Endodermal cell (in vitro differentiated cells): ENCODE data around the gene TDP2. TPM values are rescaled to one million over a fixed set of nuclear protein-coding genes. Genes with fewer than 3 reads are reported as not detected.
A peak's percentile ranks its signal among the peaks of the same experiment; 100 is the strongest.
"Not testable (repeated sequence)": the region's sequence is repeated elsewhere in the genome, so short reads cannot be mapped to it uniquely, and the experiment has no call there.

Experiments
- DNase-seq: peaks from one replicate; pipeline ENCODE4 v3.0.0-alpha.2; 2017
- H3K27ac ChIP-seq: 2 replicates; pipeline ENCODE4 v1.5.1; 2013; ENCODE audit warnings: mild to moderate bottlenecking, low read depth, low read length, moderate library complexity
- H3K27me3 ChIP-seq: 2 replicates; pipeline ENCODE4 v1.6.1; 2013; ENCODE audit warnings: mild to moderate bottlenecking, low read length, moderate library complexity; ENCODE audit not compliant: insufficient read depth, control insufficient read depth, poor library complexity, severe bottlenecking
- H3K36me3 ChIP-seq: 2 replicates; pipeline ENCODE4 v1.7.0; 2013; ENCODE audit warnings: mild to moderate bottlenecking, low read length, moderate library complexity; ENCODE audit not compliant: control insufficient read depth, insufficient read depth
- H3K4me1 ChIP-seq: one replicate; pipeline ENCODE4 v1.7.0; 2013; ENCODE audit warnings: low read length; ENCODE audit not compliant: control insufficient read depth, insufficient read depth
- H3K4me3 ChIP-seq: 2 replicates; pipeline ENCODE4 v1.5.1; 2013; ENCODE audit warnings: mild to moderate bottlenecking, low read length, moderate library complexity
- H3K9ac ChIP-seq: 2 replicates; pipeline ENCODE4 v1.6.1; 2013; ENCODE audit warnings: mild to moderate bottlenecking, low read length, moderate library complexity; ENCODE audit not compliant: poor library complexity, severe bottlenecking; ENCODE audit errors: extremely low read depth
- H3K9me3 ChIP-seq: 2 replicates; pipeline ENCODE4 v1.6.1; 2013; ENCODE audit warnings: mild to moderate bottlenecking, low read length, moderate library complexity; ENCODE audit not compliant: control insufficient read depth
- H3K27ac Mint-ChIP-seq: 2 replicates; pipeline ENCODE4 v1.8.0; 2020; ENCODE audit warnings: mixed read lengths
- H3K27me3 Mint-ChIP-seq: 2 replicates; pipeline ENCODE4 v1.8.0; 2021; ENCODE audit warnings: mild to moderate bottlenecking, mixed read lengths; ENCODE audit not compliant: insufficient read depth
- H3K36me3 Mint-ChIP-seq: 2 replicates; pipeline ENCODE4 v1.8.0; 2020; ENCODE audit warnings: low read depth, mixed read lengths
- H3K4me1 Mint-ChIP-seq: 2 replicates; pipeline ENCODE4 v1.8.0; 2020; ENCODE audit warnings: mixed read lengths
- H3K4me3 Mint-ChIP-seq: 2 replicates; pipeline ENCODE4 v1.8.0; 2020; ENCODE audit warnings: mild to moderate bottlenecking, moderate library complexity, mixed read lengths
- H3K9me3 Mint-ChIP-seq: 2 replicates; pipeline ENCODE4 v1.8.0; 2020; ENCODE audit warnings: mild to moderate bottlenecking, mixed read lengths
- CTCF ChIP-seq: fragments of 200-600 bp; sonication (generic); conservative IDR thresholded peaks from 2 replicates; pipeline ENCODE4 v1.5.0; 2021; ENCODE audit warnings: antibody characterized with exemption, mild to moderate bottlenecking
- WGBS, 2 experiments: methylation state at CpG; one replicate each; pipeline versions ENCODE4 v1.1.5 to v1.1.7; 2013; ENCODE audit warnings: missing lambda C conversion rate in 2 of 2, mixed read lengths in 1 of 2; ENCODE audit not compliant: insufficient coverage in 1 of 2, insufficient read length in 1 of 2; 5-methylcytosine and 5-hydroxymethylcytosine counted together
- total RNA-seq, 2 donors: library from RNA; stranded (reverse); fragmentation: NEBNext Ultra II Directional in 1 of 2; extraction: Animal tissue kit (Norgen Biotek cat#: 25700) in 1 of 2; gene quantifications; 2 replicates in 1 of 2; 3 replicates in 1 of 2; pipeline ENCODE4 v1.2.1, GENCODE V29; 2021

TDP2 gene
- total RNA-seq, 2 donors from 2014 or later, result 53.0 to 54.2 TPM

GRCh38 chr6:24662236-24662635, 4.5 kb downstream of the TDP2 start:
- no peak for DNase-seq
- Mint-ChIP-seq H3K27me3 (no peaks in the 10 kb centered on the region), H3K4me1 (peaks cover 33% of the 10 kb centered on the region), H3K36me3 (peaks cover 60% of the 10 kb centered on the region), H3K4me3 (no peak overlapping the region), H3K9me3 (peaks cover 2% of the 10 kb centered on the region), H3K27ac (peak overlapping the region; percentile 79)
- Histone ChIP-seq H3K27ac (no peak overlapping the region), H3K27me3 (no peaks in the 10 kb centered on the region), H3K9ac (no peak overlapping the region), H3K9me3 (no peaks in the 10 kb centered on the region), H3K4me1 (no peaks in the 10 kb centered on the region), H3K36me3 (peaks cover 67% of the 10 kb centered on the region), H3K4me3 (no peak overlapping the region)
- no peak for TF ChIP-seq CTCF
- WGBS, 2 experiments, result 91 to 94% methylated on average over 7 to 10 of the region's 10 CpGs

GRCh38 chr6:24661759-24662158, 4.9 kb downstream of the TDP2 start:
- H3K27ac Mint-ChIP-seq, result peak overlapping the region; percentile 79
- not testable (repeated sequence) for H3K9me3 Mint-ChIP-seq, H3K27me3 ChIP-seq, H3K9ac ChIP-seq, H3K4me3 Mint-ChIP-seq, H3K9me3 ChIP-seq, H3K4me1 ChIP-seq, H3K4me3 ChIP-seq, DNase-seq, H3K27ac ChIP-seq, H3K27me3 Mint-ChIP-seq
- peaks cover 33% of the 10 kb centered on the region for H3K4me1 Mint-ChIP-seq
- H3K36me3 Mint-ChIP-seq, result peaks cover 63% of the 10 kb centered on the region
- H3K36me3 ChIP-seq, result peaks cover 71% of the 10 kb centered on the region
- WGBS, 2 experiments, result 92 to 95% methylated on average over 3 to 5 of the region's 5 CpGs

- peaks cover 31% of the 10 kb centered on the region for H3K4me1 Mint-ChIP-seq
- no peak for DNase-seq
- Histone ChIP-seq H3K27ac (no peak overlapping the region), H3K4me3 (no peak overlapping the region), H3K9ac (no peak overlapping the region), H3K4me1 (no peaks in the 10 kb centered on the region), H3K36me3 (peaks cover 82% of the 10 kb centered on the region), H3K9me3 (no peaks in the 10 kb centered on the region), H3K27me3 (no peaks in the 10 kb centered on the region)
- H3K27me3 Mint-ChIP-seq, result no peaks in the 10 kb centered on the region
- H3K27ac Mint-ChIP-seq, result no peak overlapping the region
- no peak for TF ChIP-seq CTCF
- WGBS, 2 experiments, result 83 to 94% methylated on average over 2 of the region's 2 CpGs
- no peak overlapping the region for H3K4me3 Mint-ChIP-seq
- H3K9me3 Mint-ChIP-seq, result no peaks in the 10 kb centered on the region
- peaks cover 74% of the 10 kb centered on the region for H3K36me3 Mint-ChIP-seq
Observed at GRCh38 chr6:24660105-24660504, 6.6 kb downstream of the TDP2 start.

GRCh38 chr6:24659561-24659960, 7.1 kb downstream of the TDP2 start:
- Histone ChIP-seq H3K9ac (no peak overlapping the region), H3K9me3 (no peaks in the 10 kb centered on the region), H3K36me3 (peaks cover 83% of the 10 kb centered on the region), H3K4me1 (no peaks in the 10 kb centered on the region), H3K4me3 (no peak overlapping the region), H3K27ac (no peak overlapping the region), H3K27me3 (no peaks in the 10 kb centered on the region)
- H3K27me3 Mint-ChIP-seq, result no peaks in the 10 kb centered on the region
- H3K27ac Mint-ChIP-seq, result no peak overlapping the region
- TF ChIP-seq CTCF, result no peak
- peaks cover 25% of the 10 kb centered on the region for H3K4me1 Mint-ChIP-seq
- DNase-seq, result no peak
- no peaks in the 10 kb centered on the region for H3K9me3 Mint-ChIP-seq
- no peak overlapping the region for H3K4me3 Mint-ChIP-seq
- 93% methylated on average over 1 of the region's 1 CpG; no CpG with 5 or more reads in 1 of the 2 experiments for WGBS, 2 experiments
- peaks cover 73% of the 10 kb centered on the region for H3K36me3 Mint-ChIP-seq
